Posterior vena cava (tissue), 2 donors: Measurements from ENCODE around the gene DDX60. TPM values are rescaled to one million over a fixed set of nuclear protein-coding genes. Genes with fewer than 3 reads are reported as not detected.
"Not testable (repeated sequence)": the region's sequence is repeated elsewhere in the genome, so short reads cannot be mapped to it uniquely, and the experiment has no call there.

Experiments used
- DNase-seq: peaks from one replicate; pipeline ENCODE4 v3.0.0-alpha.2; 2020; ENCODE audit warnings: low spot score
- intact Hi-C, 2 donors: fragments of 100-400 bp; cut with DNase I; formaldehyde crosslinking; loops; one replicate each; pipeline versions ENCODE4 v1.14.1 to v1.14.2; 2022 to 2023
- long read RNA-seq, 2 donors: library from polyadenylated mRNA; unstranded; transcript quantifications; one replicate each; pipeline ENCODE4 v2.0.0, GENCODE V29; 2020 to 2021
- total RNA-seq, 2 donors: library from RNA; stranded (reverse); fragmentation: NEBNext Ultra II Directional; extraction: Animal tissue kit (Norgen Biotek cat#: 25700); gene quantifications; one replicate each; pipeline ENCODE4 v1.2.1, GENCODE V29; 2021
- donor health status: DM: yes; HTN: yes; CAD: no.
- donor health status: DM: yes; HTN: yes; CAD: no.

DDX60 gene, protein sequence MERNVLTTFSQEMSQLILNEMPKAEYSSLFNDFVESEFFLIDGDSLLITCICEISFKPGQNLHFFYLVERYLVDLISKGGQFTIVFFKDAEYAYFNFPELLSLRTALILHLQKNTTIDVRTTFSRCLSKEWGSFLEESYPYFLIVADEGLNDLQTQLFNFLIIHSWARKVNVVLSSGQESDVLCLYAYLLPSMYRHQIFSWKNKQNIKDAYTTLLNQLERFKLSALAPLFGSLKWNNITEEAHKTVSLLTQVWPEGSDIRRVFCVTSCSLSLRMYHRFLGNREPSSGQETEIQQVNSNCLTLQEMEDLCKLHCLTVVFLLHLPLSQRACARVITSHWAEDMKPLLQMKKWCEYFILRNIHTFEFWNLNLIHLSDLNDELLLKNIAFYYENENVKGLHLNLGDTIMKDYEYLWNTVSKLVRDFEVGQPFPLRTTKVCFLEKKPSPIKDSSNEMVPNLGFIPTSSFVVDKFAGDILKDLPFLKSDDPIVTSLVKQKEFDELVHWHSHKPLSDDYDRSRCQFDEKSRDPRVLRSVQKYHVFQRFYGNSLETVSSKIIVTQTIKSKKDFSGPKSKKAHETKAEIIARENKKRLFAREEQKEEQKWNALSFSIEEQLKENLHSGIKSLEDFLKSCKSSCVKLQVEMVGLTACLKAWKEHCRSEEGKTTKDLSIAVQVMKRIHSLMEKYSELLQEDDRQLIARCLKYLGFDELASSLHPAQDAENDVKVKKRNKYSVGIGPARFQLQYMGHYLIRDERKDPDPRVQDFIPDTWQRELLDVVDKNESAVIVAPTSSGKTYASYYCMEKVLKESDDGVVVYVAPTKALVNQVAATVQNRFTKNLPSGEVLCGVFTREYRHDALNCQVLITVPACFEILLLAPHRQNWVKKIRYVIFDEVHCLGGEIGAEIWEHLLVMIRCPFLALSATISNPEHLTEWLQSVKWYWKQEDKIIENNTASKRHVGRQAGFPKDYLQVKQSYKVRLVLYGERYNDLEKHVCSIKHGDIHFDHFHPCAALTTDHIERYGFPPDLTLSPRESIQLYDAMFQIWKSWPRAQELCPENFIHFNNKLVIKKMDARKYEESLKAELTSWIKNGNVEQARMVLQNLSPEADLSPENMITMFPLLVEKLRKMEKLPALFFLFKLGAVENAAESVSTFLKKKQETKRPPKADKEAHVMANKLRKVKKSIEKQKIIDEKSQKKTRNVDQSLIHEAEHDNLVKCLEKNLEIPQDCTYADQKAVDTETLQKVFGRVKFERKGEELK (N-terminal part only)
- total RNA-seq: 10 to 100 TPM; 14.3 to 18.4 TPM
- long read RNA-seq, donor 1: 0 reads
- long read RNA-seq, donor 2, partial matches to known transcripts: 1 of 1 reads
- long read RNA-seq, donor 2, other reads (novel, unspliced or antisense): 0 of 1 reads

DNA sequence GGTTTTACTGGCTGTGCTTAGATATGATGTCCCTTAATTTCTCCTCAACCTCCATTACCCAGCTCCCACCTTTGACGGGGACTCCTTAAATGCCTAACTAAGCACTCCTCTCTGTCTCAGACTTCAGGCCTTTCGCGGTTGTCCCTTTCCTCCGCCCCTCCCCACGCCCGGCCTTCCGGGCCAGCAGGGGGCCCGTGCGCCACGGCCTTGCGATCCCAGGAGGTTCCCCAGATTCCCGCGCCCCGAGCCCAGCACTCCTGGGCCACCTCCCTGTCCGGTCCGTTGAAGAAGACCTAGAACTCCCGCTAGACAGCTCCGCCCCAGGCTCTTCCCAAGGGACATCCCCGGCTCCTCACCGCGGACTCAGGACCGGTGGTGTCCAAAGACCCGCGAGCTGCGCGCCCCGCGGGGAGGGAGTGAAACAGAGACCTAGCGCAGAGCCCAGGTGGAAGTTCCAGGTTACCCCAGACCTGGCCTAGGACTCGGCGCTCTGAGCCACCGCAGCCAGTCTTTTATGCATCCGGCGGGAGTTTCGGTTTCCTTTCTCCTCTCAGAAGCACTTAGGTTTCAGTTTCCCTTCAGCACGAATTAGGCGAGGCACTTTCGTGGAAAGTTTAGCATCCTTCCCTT, at the start of gene DDX60:
TSS of gene DDX60 (minus strand) at position 487 of the 630 bp plus-strand sequence. CDS start 7,493 bp downstream, outside the sequence.
- intact Hi-C loops: no loop called here
- peak; percentile 89 for DNase-seq

DNA sequence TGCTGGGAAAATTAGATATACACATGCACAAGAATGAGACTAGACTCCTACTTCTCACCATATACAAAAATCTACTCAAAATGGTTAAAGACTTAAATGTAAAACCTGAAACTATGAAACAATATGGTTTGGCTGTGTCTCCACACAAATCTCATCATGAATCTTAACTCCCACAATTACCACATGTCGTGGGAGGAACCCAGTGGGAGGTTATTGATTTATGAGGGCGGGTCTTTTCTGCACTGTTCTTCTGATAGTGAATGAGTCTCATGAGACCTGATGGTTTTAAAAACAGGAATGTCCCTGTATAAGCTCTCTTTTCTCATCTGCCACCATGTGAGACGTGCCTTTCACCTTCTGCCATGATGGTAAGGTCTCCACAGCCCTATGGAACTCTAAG, 48.5 kb upstream of the DDX60 start:
- intact Hi-C loops: no loop called here
- DNase-seq: no peak

DNA sequence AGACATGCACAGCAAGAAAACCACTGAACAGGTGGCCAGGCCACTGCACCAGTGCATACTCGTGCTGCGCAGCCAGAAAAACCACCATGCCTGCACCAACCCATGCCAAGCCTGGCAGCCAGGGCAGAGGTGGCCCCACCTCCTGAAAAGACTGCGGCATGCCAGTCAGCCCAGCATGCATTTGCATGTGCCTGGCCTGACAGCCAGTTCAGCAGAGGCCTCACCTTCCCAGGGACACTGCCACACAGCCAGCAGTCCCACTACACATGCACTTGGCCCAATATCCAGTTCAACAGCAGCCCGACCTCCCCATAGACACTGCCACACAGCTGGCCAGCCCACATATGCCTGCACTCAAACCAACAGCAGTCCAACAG, 43.5 kb upstream of the DDX60 start:
- intact Hi-C loops: no loop called here
- DNase-seq: no peak

DNA sequence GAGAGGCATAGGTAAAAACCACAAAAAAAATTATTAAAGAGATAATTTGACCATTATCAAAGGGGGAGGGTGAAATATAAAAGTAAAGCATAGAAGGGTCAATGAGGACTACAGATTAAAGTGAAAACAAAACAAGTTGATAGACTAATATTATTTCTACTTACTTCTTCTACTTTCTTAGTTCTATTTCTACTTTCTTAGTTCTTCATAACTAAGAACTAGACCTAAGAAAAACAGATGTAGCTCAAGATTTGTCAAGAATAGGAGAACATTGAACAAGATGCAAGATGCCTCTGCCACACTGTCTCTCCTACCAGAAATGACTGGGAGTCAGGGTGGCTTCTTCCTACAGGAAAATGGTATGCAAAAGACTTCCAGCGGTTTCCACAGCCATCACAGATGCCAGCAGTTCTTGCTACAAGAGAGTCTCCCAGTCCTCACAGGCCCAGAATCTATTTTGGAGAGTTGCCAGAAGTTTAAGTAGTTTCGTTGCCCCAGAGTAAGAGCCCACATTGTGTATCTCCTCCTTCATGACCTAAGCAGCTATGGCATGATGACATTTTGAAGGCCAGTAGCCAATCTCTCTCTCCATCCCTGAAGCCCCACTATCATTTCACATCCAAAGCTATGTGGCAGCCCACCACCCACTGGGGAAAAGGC, 42.9 kb upstream of the DDX60 start:
- DNase-seq: no peak
- intact Hi-C loops: no loop called here

DNA sequence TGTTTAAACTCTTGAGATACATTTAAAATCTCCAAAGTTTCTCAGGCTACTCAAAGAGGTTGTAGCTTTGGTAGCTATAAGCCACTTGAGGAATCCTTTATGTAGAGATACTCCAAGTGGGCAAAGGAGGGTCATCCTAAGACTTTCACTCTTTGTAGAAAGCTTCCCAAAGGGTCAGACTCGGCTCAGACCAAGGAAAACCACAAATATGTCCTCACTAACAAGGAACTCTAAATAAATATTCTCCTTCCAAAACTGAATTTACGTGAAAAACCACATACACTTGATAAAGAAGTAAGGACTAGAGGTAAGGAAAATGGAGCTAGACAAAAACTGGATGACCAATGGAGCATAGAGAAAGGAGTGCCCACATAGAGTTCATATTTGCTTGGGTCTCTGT, 41.7 kb upstream of the DDX60 start:
- no peak for DNase-seq
- intact Hi-C loops: no loop called here

DNA sequence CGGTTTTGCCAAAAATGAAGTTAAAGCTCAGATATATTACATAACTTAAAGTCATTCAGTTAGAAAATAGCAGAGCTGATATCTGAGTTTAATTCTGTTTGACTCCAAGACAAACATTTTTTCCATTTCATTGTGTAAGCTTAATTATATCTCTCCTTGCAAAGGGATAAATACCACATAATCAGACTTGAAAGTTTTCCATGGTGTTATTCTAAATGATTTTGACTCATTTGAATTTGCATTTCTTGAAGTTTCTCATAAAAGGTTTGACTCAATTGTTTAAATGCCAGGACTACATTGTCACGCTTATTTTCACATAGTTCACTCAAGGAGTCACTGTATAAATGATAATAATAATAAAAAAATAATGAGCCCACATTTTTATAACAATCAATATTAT, 39.4 kb upstream of the DDX60 start:
- no peak for DNase-seq
- intact Hi-C loops: no loop called here

DNA sequence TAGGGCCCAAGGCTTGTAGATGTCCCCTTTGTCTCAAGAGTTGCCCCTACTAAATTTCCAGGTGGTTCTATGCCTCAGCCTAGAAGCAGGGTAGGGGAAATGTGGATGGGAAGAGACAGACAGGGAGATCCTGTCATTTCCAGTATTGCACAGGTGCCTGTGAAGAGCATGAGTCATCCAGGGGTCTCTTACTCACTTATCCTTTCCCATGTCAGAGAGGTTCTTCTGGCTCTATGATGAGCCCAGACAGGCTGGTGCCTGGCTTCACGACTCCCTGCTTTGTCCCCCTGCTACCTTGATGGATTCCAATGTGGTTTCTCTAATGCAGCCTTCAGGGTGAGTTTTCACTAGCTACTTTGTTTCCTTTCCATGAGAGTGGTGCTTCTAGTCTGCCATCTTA, 35.2 kb upstream of the DDX60 start:
- intact Hi-C loops: no loop called here
- DNase-seq: no peak

DNA sequence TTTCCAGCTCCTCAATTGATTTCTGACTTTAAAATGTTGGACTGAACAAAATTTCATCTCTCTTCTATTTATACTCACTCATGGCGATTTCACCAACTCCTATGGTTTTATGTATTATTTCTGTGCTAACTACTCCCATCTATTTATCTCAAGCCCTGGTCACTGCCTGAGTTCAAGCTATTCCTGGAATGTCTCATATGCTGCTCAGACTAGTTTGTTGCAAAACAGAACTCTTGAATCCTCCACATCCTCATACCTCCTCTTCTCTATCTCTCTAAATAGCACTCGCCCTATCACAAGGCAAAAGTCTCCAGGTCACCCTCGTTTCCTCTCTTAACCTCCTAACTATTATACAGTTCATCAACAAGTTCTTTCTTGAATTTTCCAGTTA, 19.0 kb upstream of the DDX60 start:
- intact Hi-C loops: no loop called here

DNA sequence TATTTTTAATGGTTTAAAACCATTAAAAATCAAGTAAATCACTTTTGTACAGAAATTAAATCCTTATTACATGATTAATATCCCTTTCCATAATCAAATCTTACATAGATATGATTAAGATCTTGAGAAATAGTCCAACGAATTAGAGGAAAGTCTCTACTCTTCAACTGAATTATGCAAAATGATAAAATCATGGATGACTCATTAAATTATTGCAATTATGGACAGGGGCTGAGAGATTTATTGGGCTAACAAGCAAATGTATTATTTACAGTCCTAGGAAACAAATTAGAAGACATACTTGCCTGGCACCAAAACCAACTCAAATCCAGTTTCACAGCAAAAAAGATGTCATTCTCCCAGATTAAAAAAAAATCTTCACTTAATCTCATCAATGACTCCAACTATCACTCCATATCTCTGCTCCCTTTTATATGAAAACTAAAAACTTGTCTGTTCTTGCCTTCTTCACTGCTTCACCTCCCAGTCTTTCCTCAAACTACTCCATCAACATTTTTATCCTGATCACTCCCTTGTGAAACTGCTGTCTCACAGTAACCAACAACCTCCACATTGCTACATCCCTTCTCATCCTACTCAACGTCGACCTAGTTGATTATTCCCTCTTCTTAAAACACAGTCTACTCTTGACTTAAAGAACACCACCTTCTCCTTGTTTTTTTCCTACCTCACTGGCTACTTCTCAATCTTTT, 18.4 kb upstream of the DDX60 start:
- DNase-seq: no peak
- intact Hi-C loops: no loop called here

More for the DNA sequence above, 19.0 kb upstream of the DDX60 start:
- DNase-seq: no peak

DNA sequence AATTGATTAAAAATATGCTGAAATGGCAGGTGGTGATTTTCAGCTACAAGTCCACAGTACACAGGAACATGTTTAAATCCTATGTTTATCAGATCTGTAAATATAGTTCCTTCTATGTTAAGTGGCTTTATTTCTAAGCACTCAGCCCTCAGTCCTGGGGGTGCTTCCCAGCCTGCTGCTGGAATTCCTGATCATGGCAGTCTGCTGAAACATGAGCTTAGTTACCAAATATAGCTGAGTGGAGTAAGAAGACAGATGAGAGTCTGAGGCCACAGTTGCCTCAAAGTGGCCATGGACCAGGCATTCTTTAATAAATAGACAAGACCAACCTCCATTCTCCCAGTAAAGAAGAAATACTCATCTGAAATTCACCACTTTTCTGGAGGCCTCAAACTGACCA, 17.1 kb upstream of the DDX60 start:
- intact Hi-C loops: no loop called here

DNA sequence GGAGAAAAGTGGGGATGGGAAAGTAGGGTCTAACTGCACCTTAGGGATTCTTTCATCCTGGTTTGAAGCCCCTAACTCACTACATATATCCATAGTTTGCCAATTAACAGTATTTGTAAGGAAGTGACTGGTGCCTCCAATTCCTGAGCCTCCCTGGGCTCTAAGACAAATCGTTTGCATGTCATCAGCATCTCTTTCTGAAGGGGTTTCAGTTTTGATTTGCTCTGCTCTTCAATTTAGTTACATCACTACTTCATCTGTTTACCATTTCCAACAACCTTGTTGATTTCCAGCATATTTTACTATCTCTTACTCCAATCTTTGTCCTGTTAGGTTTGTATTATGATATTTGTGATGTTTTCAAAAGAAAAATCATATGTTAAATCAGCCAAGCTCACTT, 15.5 kb upstream of the DDX60 start:
- intact Hi-C loops: no loop called here
- DNase-seq: no peak

More for the DNA sequence above, 17.1 kb upstream of the DDX60 start:
- no peak for DNase-seq

DNA sequence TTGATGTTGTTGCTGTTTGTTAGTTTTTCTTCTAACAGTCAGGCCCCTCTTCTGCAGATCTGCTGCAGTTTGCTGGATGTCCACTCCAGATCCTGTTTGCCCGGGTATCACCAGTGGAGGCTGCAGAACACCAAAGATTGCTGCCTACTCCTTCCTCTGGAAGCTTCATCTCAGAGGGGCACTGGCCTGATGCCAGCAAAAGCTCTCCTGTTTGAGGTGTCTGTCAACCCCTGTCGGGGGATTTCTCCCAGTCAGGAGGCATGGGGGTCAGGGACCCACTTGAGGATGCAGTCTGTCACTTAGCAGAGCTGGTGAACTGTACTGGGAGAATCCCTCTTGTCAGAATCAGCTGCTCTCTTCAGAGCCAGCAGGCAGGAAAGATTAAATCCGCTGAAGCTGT, 12.0 kb upstream of the DDX60 start:
- intact Hi-C loops, DNase-seq: not testable (repeated sequence)

DNA sequence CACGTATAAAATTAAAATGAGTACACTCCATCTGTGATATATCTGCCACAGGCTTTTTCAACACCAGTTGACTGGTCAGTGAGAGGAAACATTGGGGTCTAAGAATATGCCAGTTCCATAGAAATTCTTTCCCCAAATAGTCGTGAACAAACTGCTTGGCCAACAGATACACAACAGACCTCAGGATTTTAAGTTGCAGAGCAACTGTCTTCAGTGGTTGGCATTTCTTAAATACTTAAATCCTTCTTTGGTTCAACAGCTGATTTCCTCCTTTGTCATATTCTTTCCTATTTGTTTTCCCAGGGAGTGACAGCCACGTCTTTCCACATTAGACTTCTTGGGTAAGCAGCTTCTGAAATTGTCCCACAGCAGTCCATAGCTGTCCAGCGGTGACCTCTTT, 7.0 kb upstream of the DDX60 start:
- intact Hi-C loops: no loop called here

DNA sequence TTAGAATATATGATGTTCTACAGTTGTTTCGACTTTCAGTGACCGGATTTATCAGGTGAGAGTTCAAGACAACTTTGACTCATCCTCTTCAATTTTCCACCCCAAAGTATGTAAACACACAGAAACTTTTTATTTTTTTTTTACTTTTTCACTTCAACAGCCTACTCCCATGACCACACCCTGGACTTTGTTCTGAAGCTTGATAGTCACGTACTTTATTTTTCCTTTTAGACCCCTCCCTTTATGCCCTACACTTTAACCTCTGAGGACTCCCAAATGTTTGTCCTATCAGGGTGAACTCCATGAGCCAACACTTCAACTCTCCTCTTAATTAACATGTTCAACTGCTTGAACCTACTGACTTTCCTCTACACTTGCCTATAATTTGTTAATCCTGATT, 2.5 kb upstream of the DDX60 start:
- intact Hi-C loops: no loop called here
- no peak for DNase-seq

More for the DNA sequence above, 7.0 kb upstream of the DDX60 start:
- no peak for DNase-seq

DNA sequence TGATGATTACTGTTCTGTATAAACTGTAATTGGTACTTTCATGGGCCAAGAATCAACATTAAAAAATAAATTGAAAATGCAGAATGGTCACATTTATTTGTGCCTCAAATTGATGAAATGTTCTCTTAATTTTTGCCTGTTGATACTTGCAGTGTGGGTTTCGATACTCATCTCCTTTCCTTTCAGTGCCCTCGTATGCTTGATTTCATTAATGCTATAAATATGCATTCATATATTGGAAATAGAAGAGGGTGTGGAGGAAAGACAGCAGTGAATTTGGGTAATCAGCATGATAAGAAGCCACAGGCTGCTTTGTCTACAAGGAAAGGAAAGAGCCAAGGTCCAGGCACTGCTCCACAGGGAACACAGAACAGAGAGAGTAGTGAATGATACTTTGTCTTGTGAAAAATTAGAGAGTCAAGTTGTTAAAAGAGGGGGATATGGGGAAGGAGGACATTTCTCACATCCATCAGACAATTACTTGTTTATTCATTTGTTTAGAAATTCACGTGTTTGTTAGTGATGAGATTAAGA, 1.0 kb upstream of the DDX60 start:
- DNase-seq: no peak
- intact Hi-C loops: no loop called here

DNA sequence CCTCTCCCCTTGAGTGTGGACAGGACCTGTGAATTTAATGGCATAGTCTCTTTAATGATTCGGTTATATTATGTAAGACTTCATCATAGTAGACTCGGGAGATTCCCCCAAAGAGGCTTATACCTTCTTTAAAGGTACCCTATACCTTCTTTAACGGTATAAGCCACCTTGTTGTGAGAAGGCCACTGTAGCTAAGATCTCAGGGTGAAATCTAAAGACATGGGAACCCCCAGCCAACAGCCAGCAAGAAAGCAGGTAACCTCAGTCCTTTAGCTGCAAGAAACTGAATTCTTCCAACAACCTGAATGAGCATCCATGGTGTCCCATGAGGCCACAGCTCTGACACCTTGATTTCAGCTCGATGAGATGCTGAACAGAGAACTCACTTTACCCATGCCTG, 931 bp downstream of the DDX60 start:
- no peak for DNase-seq
- intact Hi-C loops: no loop called here

DNA sequence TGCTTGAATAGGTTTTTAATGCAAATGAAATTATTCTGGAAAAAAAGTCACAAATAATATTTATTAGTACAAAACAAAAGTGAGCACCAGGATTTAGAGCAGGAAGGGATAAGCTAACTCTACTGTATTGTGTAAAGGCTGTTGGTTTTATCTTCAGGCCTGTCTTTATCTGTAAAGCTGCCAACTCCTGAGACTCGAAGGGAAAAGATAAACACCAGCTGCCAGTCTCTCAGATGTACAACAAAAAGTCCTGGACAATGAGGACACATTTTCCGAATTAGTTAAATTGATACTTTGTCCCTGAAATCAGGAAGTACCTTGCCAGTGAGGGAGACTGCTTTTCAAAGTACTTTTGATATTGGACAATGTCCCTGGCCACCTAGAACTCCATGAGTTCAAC, 8.8 kb downstream of the DDX60 start:
- intact Hi-C loops: no loop called here
- DNase-seq: no peak

DNA sequence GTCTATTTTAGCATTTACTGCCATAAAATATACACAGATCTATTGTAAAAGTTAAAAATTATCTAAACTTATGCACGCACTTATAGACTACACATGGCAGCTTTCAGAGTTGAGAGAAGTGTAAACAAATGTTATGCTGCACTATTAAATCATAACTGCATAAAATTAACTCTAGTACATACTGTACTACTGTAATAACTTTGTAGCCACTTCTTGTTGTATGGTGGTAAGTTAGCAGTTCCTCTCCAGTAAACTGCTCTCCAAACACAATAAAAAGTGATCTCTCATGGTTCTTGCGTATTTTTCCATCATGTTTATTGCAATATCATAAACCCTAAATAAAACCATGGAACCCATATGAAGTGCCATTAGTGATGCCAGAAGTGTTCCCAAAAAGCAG, 9.6 kb downstream of the DDX60 start:
- intact Hi-C loops: no loop called here

More for the DNA sequence above, 9.6 kb downstream of the DDX60 start:
- no peak for DNase-seq
